SK-N-SH (cell line): ENCODE results near the gene C1orf232. TPM values are rescaled to one million over a fixed set of nuclear protein-coding genes. Genes with fewer than 3 reads are reported as not detected.

ENCODE experiments used
- CTCF ChIA-PET: fragments of 300-600, 350-600 bp; formaldehyde crosslinking; extraction: SDS; loops from one replicate; lab custom pipeline; 2021; lab: Yijun Ruan, JAX
- POLR2A ChIA-PET: fragments of 350-600 bp; sonication (Branson Sonifier 250); formaldehyde crosslinking; extraction: SDS; loops from one replicate; lab custom pipeline; 2020; ENCODE audit warnings: antibody characterized with exemption, inconsistent platforms; lab: Yijun Ruan, JAX
- DNase-seq: peaks from one replicate; pipeline ENCODE4 v3.0.0; 2012
- H2AFZ ChIP-seq: fragments of 200-600 bp; sonication (generic); 2 replicates; pipeline ENCODE4 v1.8.1; 2016; ENCODE audit warnings: antibody characterized with exemption, mild to moderate bottlenecking, low read depth
- H3F3A ChIP-seq: fragments of 200-600 bp; sonication (generic); replicated peaks from 2 replicates; pipeline ENCODE3; 2016; ENCODE audit warnings: antibody characterized with exemption, mild to moderate bottlenecking; ENCODE audit not compliant: insufficient read depth
- H3K27ac ChIP-seq, 2 experiments: fragments of 200-500 bp in 1 of 2; fragments of 200-600 bp in 1 of 2; sonication (Bioruptor generic) in 1 of 2; sonication (generic), shearing (Covaris generic) in 1 of 2; 2 replicates each; pipeline versions ENCODE4 v1.5.1 to v1.6.1; 2014 to 2016; ENCODE audit warnings: low read depth in 2 of 2, inconsistent platforms in 1 of 2, low read length in 1 of 2, mild to moderate bottlenecking in 1 of 2, mixed read lengths in 1 of 2
- H3K27me3 ChIP-seq: fragments of 200-600 bp; sonication (generic), shearing (Covaris generic); 2 replicates; pipeline ENCODE4 v1.6.1; 2016; ENCODE audit warnings: mixed run types; ENCODE audit not compliant: insufficient read depth
- H3K36me3 ChIP-seq, 2 experiments: fragments of 200-500 bp in 1 of 2; fragments of 200-600 bp in 1 of 2; sonication (Bioruptor generic) in 1 of 2; sonication (generic) in 1 of 2; replicated peaks in 1 of 2; 2 replicates each; pipeline versions ENCODE3 to v1.5.1; 2014 to 2016; ENCODE audit warnings: low read length in 1 of 2, mild to moderate bottlenecking in 1 of 2; ENCODE audit not compliant: insufficient read depth in 2 of 2, control insufficient read depth in 1 of 2
- H3K4me1 ChIP-seq, 2 experiments: fragments of 200-500 bp in 1 of 2; fragments of 200-600 bp in 1 of 2; sonication (Bioruptor generic) in 1 of 2; sonication (generic), shearing (Covaris generic) in 1 of 2; 2 replicates each; pipeline versions ENCODE4 v1.5.1 to v1.6.1; 2014 to 2016; ENCODE audit warnings: low read depth in 1 of 2, low read length in 1 of 2, mixed run types in 1 of 2; ENCODE audit not compliant: insufficient read depth in 2 of 2, control insufficient read depth in 1 of 2
- H3K4me2 ChIP-seq: fragments of 200-600 bp; sonication (generic), shearing (Covaris generic); 2 replicates; pipeline ENCODE4 v1.6.1; 2017; ENCODE audit warnings: mixed run types
- H3K4me3 ChIP-seq, 2 experiments: fragments of 200-500 bp in 1 of 2; fragments of 200-600 bp in 1 of 2; sonication (Bioruptor generic) in 1 of 2; sonication (generic), shearing (Covaris generic) in 1 of 2; 2 replicates each; pipeline versions ENCODE4 v1.5.1 to v1.8.1; 2014 to 2016; ENCODE audit warnings: low read depth in 2 of 2, inconsistent platforms in 1 of 2, low read length in 1 of 2, mild to moderate bottlenecking in 1 of 2, mixed read lengths in 1 of 2, moderate library complexity in 1 of 2
- H3K79me2 ChIP-seq: fragments of 200-600 bp; sonication (generic); 2 replicates; pipeline ENCODE4 v1.8.1; 2017; ENCODE audit warnings: mild to moderate bottlenecking; ENCODE audit not compliant: insufficient read depth
- H3K9ac ChIP-seq: fragments of 200-600 bp; sonication (generic); 2 replicates; pipeline ENCODE4 v1.6.1; 2017; ENCODE audit warnings: mixed run types
- H3K9me2 ChIP-seq: fragments of 200-600 bp; sonication (generic); 2 replicates; pipeline ENCODE4 v1.6.1; 2017; ENCODE audit warnings: mixed run types
- H3K9me3 ChIP-seq: fragments of 200-600 bp; sonication (generic); 2 replicates; pipeline ENCODE4 v1.6.1; 2017; ENCODE audit warnings: mixed run types, mild to moderate bottlenecking, moderate library complexity
- H4K20me1 ChIP-seq: fragments of 200-600 bp; sonication (generic); 2 replicates; pipeline ENCODE4 v1.6.1; 2017; ENCODE audit warnings: mild to moderate bottlenecking, mixed run types; ENCODE audit not compliant: insufficient read depth
- CHD2 ChIP-seq: fragments of 150-350 bp; IDR thresholded peaks from 2 replicates; pipeline ENCODE4 v1.6.1; 2018; ENCODE audit warnings: low read length; ENCODE audit not compliant: partially characterized antibody
- EP300 ChIP-seq, 2 experiments: IDR thresholded peaks; 2 replicates each; pipeline versions ENCODE4 v1.4.0 to v1.6.1; 2012; ENCODE audit warnings: borderline replicate concordance in 1 of 2, low read depth in 1 of 2, low read length in 1 of 2
- FOXM1 ChIP-seq: IDR thresholded peaks from 2 replicates; pipeline ENCODE4 v1.4.0; 2012; ENCODE audit warnings: low read depth, mild to moderate bottlenecking
- GABPA ChIP-seq: IDR thresholded peaks from 2 replicates; pipeline ENCODE4 v1.4.0; 2012; ENCODE audit warnings: low read depth, mild to moderate bottlenecking
- MEF2A ChIP-seq: IDR thresholded peaks from 2 replicates; pipeline ENCODE4 v1.4.0; 2012; ENCODE audit warnings: low read depth, borderline replicate concordance
- MXI1 ChIP-seq: IDR thresholded peaks from 2 replicates; pipeline ENCODE4 v1.6.1; 2012; ENCODE audit warnings: mild to moderate bottlenecking, low read depth, low read length, improper control_type of control experiment
- PBX3 ChIP-seq: IDR thresholded peaks from 2 replicates; pipeline ENCODE4; 2012
- RAD21 ChIP-seq: IDR thresholded peaks from 2 replicates; pipeline ENCODE4 v1.6.1; 2012; ENCODE audit warnings: mild to moderate bottlenecking, low read length
- REST ChIP-seq: IDR thresholded peaks from 2 replicates; pipeline ENCODE4 v1.6.1; 2012; ENCODE audit warnings: mild to moderate bottlenecking, low read depth, low read length, moderate library complexity
- RXRA ChIP-seq: IDR thresholded peaks from 2 replicates; pipeline ENCODE4 v1.4.0; 2012; ENCODE audit warnings: low read depth, mild to moderate bottlenecking, borderline replicate concordance
- SMC3 ChIP-seq: IDR thresholded peaks from 2 replicates; pipeline ENCODE4 v1.6.1; 2012; ENCODE audit warnings: low read depth, low read length, improper control_type of control experiment
- TAF1 ChIP-seq: IDR thresholded peaks from 2 replicates; pipeline ENCODE4 v1.6.1; 2012; ENCODE audit warnings: low read depth, mild to moderate bottlenecking, low read length, moderate library complexity, borderline replicate concordance
- TCF12 ChIP-seq: IDR thresholded peaks from 2 replicates; pipeline ENCODE4 v1.4.0; 2012
- TEAD4 ChIP-seq: IDR thresholded peaks from 2 replicates; pipeline ENCODE4 v1.4.0; 2012; ENCODE audit warnings: mild to moderate bottlenecking, borderline replicate concordance; ENCODE audit not compliant: insufficient read depth
- USF2 ChIP-seq: fragments of 150-350 bp; IDR thresholded peaks from 2 replicates; pipeline ENCODE4 v1.6.1; 2017; ENCODE audit warnings: antibody characterized with exemption, low read length, low read depth, borderline replicate concordance
- WGBS: methylation state at CpG from one replicate; pipeline ENCODE4 v1.1.6; 2017; ENCODE audit warnings: low lambda C conversion rate; 5-methylcytosine and 5-hydroxymethylcytosine counted together
- polyA plus RNA-seq, 3 experiments: library from polyadenylated mRNA; depleted of rRNA; stranded (reverse); fragments of >200 nt; gene quantifications; 2 replicates each; pipeline ENCODE4 v1.2.3, GENCODE V29; 2012

Gene C1orf232
- polyA plus RNA-seq, 1 of the 3 experiments (the other 2 are of a cell fraction): not detected

DNA sequence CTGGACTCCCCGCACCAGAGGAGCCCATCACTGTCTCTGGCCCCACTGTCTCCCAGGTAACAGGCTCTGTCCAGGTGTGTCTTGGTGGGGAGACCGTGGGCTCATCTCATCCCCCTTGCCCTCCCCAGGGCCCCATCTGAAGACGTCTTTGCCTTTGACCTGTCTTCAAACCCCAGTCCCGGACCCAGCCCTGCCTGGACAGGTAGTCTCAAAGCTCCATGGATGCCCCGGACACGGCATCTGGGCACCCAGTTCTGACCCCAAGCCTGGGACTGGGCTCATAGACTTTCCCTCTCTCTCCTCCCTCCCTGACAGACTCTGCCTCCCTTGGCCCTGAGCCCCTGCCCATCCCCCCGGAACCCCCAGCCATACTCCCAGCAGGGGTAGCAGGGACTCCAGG, 15.3 kb upstream of the C1orf232 start:
- no peaks in the 10 kb centered on the region for H3K9me2 ChIP-seq
- H3K4me3 ChIP-seq: no peak overlapping the region
- H3K4me2 ChIP-seq: no peak overlapping the region
- ChIA-PET CTCF (interaction anchor here (1.2 kb wide), 1 partner anchor 19 kb away, joined by 3 read pairs; no protein-coding TSS in a partner anchor), POLR2A (no interaction called here)
- no peak overlapping the region for H3K27ac ChIP-seq
- H3K27me3 ChIP-seq: no peaks in the 10 kb centered on the region
- no peak overlapping the region for H3K9ac ChIP-seq
- no peak overlapping the region for H2AFZ ChIP-seq
- no peaks in the 10 kb centered on the region for H3K9me3 ChIP-seq
- H3K4me1 ChIP-seq: no peaks in the 10 kb centered on the region
- no peaks in the 10 kb centered on the region for H3K36me3 ChIP-seq
- no peak for DNase-seq
- TF ChIP-seq RXRA: no peak
- no peak for TF ChIP-seq CHD2
- TF ChIP-seq GABPA: no peak
- no peak for TF ChIP-seq FOXM1
- no peak for TF ChIP-seq REST
- no peaks in the 10 kb centered on the region for H4K20me1 ChIP-seq
- WGBS: 67% methylated on average over 5 of the region's 7 CpGs
- H3K79me2 ChIP-seq: no peaks in the 10 kb centered on the region
- no peaks in the 10 kb centered on the region for H3F3A ChIP-seq

GRCh38 chr1:26182383-26182696, 13.6 kb upstream of the C1orf232 start:
- no peaks in the 10 kb centered on the region; a peak in 1 of 4 replicates for H3K4me1 ChIP-seq
- H4K20me1 ChIP-seq: no peaks in the 10 kb centered on the region
- H3K9ac ChIP-seq: no peak overlapping the region
- no peak overlapping the region for H2AFZ ChIP-seq
- H3K27me3 ChIP-seq: no peaks in the 10 kb centered on the region
- H3K36me3 ChIP-seq: no peaks in the 10 kb centered on the region
- TF ChIP-seq PBX3: no peak
- no peak for TF ChIP-seq EP300 (IDR thresholded peaks at IDR 0.05; ENCODE audit: borderline replicate concordance in 1 of 2, low read depth in 1 of 2, low read length in 1 of 2)
- no peak for TF ChIP-seq TAF1
- TF ChIP-seq MEF2A: no peak
- TF ChIP-seq USF2: no peak
- TF ChIP-seq RAD21: no peak
- no peak for TF ChIP-seq TCF12
- no peak for TF ChIP-seq TEAD4
- TF ChIP-seq MXI1: no peak
- TF ChIP-seq SMC3: no peak
- no peaks in the 10 kb centered on the region for H3K9me2 ChIP-seq
- H3K27ac ChIP-seq: no peak overlapping the region
- H3K9me3 ChIP-seq: no peaks in the 10 kb centered on the region
- CTCF ChIA-PET: interaction anchor here (0.5 to 1.6 kb wide), 3 partner anchors 12 to 52 kb away, joined by 3 to 6 read pairs (median 3); partner anchors contain the start of genes CEP85 and ZNF593
- H3K4me3 ChIP-seq: no peak overlapping the region
- POLR2A ChIA-PET: no interaction called here
- WGBS: 62% methylated on average over 5 of the region's 7 CpGs
- no peak for DNase-seq
- H3K79me2 ChIP-seq: no peaks in the 10 kb centered on the region
- no peaks in the 10 kb centered on the region for H3F3A ChIP-seq
- no peak overlapping the region for H3K4me2 ChIP-seq
